ENCODE data around the gene AOAH. TPM values are rescaled to one million over a fixed set of nuclear protein-coding genes. Genes with fewer than 3 reads are reported as not detected.

Gene AOAH
- total RNA-seq, 1 experiment from 2014 or later = not detected

DNA sequence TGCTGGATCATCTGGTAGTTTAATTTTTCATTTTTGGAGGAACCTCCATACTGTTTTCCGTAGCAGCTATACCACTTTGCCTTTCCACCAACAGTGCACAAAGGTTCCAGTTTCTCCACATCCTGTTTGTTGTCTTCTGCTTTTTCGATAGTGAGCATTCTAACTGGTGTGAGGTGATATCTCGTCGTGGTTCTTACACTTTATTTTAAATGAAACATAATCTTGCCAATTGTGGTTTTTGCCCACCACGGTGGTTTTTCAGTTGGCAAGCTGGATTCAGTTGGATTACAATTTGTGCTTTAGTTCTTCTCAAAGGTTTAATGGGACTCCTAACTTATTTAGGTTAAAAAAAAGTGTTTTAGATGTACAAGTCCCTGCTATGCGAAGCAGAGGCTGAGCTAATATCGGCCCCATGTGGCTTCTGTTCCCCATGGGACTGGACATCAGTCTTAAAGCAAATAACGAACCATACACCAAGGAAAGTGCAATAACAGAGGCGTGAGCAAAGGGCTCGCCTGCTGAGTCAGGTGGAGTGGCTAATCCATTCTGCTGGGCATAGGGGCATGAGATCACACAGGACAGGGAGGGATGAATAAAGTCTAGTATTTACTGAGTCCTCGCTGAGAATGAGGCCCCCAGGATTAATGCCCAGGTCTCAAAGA is 153.6 kb downstream of the AOAH start:
- no peaks in the 10 kb centered on the region for H3K9me3 ChIP-seq (ENCODE audit: low read depth, low read length, poor library complexity, severe bottlenecking)
- ChIA-PET POLR2A (ENCODE audit: low non-redundant PET) (no interaction called here), CTCF (no interaction called here)
- no TSS peak for BruUV-seq (replicated peaks)
- H3K27me3 ChIP-seq (replicated peaks; ENCODE audit: insufficient read depth, low read depth, low read length, poor library complexity) = peaks cover 3% of the 10 kb centered on the region
- H3K27ac ChIP-seq (ENCODE audit: low read depth, low read length, poor library complexity, severe bottlenecking) = no peak overlapping the region
- no peak overlapping the region for H3K4me3 ChIP-seq (ENCODE audit: low read depth, low read length, poor library complexity, severe bottlenecking)
- TF ChIP-seq, protein P1, sequence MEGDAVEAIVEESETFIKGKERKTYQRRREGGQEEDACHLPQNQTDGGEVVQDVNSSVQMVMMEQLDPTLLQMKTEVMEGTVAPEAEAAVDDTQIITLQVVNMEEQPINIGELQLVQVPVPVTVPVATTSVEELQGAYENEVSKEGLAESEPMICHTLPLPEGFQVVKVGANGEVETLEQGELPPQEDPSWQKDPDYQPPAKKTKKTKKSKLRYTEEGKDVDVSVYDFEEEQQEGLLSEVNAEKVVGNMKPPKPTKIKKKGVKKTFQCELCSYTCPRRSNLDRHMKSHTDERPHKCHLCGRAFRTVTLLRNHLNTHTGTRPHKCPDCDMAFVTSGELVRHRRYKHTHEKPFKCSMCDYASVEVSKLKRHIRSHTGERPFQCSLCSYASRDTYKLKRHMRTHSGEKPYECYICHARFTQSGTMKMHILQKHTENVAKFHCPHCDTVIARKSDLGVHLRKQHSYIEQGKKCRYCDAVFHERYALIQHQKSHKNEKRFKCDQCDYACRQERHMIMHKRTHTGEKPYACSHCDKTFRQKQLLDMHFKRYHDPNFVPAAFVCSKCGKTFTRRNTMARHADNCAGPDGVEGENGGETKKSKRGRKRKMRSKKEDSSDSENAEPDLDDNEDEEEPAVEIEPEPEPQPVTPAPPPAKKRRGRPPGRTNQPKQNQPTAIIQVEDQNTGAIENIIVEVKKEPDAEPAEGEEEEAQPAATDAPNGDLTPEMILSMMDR (conservative IDR thresholded peaks at IDR 0.05; ENCODE audit: low read depth, low read length) = no peak
- no peak for TF ChIP-seq EZH2 (IDR thresholded peaks at IDR 0.05; ENCODE audit: borderline replicate concordance, low read depth, low read length, poor library complexity, severe bottlenecking)
- H3K4me1 ChIP-seq (ENCODE audit: insufficient read depth, low read length, poor library complexity, severe bottlenecking) = no peaks in the 10 kb centered on the region
- no peaks in the 10 kb centered on the region for H3K36me3 ChIP-seq (ENCODE audit: insufficient read depth, low read length, poor library complexity, severe bottlenecking)
- intact Hi-C loops (cut with micrococcal nuclease; ENCODE audit: unreplicated experiment) = no loop called here
- no peak for DNase-seq (ENCODE audit: low spot score)

DNA sequence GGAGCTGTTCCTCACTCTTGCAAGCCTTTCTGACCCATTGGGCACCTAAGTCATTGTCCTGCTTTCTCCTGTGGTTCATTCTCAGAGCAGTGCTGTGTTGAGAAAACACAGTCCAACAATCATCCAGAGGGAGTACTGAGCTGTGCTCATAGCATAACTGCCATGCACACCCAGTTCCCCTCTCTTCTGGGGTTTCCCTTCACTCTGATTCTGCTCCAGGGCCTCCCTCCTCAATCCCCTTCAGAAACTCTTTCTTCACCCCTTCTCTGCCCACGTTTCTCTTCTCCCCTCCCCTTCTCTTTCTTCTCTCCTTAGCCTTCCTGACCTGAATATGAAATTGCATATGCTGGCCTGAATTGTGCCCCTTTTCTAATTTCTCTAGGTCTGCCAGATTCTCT is 155.8 kb downstream of the AOAH start:
- H3K4me3 ChIP-seq (ENCODE audit: low read depth, low read length, poor library complexity, severe bottlenecking) = no peak overlapping the region
- H3K27ac ChIP-seq (ENCODE audit: low read depth, low read length, poor library complexity, severe bottlenecking) = no peak overlapping the region
- CTCF ChIA-PET = no interaction called here
- peaks cover 19% of the 10 kb centered on the region for H3K27me3 ChIP-seq (replicated peaks; ENCODE audit: insufficient read depth, low read depth, low read length, poor library complexity)
- intact Hi-C loops (cut with micrococcal nuclease; ENCODE audit: unreplicated experiment) = no loop called here
- TF ChIP-seq, protein P1 (conservative IDR thresholded peaks at IDR 0.05; ENCODE audit: low read depth, low read length) = no peak
- no peak for TF ChIP-seq EZH2 (IDR thresholded peaks at IDR 0.05; ENCODE audit: borderline replicate concordance, low read depth, low read length, poor library complexity, severe bottlenecking)
- no peak for DNase-seq (ENCODE audit: low spot score)
- POLR2A ChIA-PET (ENCODE audit: low non-redundant PET) = no interaction called here
- BruUV-seq (replicated peaks) = no TSS peak
- H3K4me1 ChIP-seq (ENCODE audit: insufficient read depth, low read length, poor library complexity, severe bottlenecking) = no peaks in the 10 kb centered on the region
- no peaks in the 10 kb centered on the region for H3K9me3 ChIP-seq (ENCODE audit: low read depth, low read length, poor library complexity, severe bottlenecking)
- H3K36me3 ChIP-seq (ENCODE audit: insufficient read depth, low read length, poor library complexity, severe bottlenecking) = no peaks in the 10 kb centered on the region

DNA sequence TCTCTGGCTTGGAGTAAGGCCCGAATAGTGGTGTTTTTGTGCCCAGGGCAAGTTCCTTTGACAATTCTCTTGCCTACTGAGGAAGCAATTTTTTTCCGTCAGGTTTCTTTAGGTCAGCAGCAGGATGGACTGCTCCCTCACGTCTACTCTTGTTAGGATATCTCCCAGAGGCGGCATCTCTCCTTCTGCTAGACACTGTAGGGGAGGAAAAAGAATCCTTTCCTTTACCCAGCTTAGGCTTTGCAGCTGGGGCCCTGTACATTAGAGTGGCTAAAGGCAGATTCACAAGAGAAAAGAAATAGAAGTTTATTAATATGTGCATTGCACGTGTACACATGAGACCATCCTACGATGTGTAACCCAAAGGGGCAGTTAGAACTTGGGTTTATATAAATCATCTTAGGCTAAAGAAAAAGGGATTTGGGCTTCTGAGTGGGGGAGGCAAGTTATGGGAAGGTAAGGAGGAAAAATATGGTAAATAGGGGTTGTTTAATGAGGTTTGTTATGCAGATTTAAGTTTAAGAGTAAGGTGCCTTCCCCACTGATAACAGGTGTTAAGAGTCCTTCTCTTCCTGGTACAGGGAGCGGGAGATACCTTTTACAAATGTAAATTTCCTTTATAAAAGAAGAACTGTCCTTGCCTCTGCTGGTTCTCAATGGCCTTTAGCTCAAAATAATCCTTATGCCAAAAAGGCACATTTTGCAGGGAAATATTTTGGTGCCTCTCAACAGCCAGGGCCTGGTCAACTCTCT is 156.4 kb downstream of the AOAH start:
- H3K27me3 ChIP-seq (replicated peaks; ENCODE audit: insufficient read depth, low read depth, low read length, poor library complexity) = peaks cover 19% of the 10 kb centered on the region
- TF ChIP-seq, protein P1 (conservative IDR thresholded peaks at IDR 0.05; ENCODE audit: low read depth, low read length) = no peak
- TF ChIP-seq EZH2 (IDR thresholded peaks at IDR 0.05; ENCODE audit: borderline replicate concordance, low read depth, low read length, poor library complexity, severe bottlenecking) = no peak
- POLR2A ChIA-PET (ENCODE audit: low non-redundant PET) = no interaction called here
- H3K4me1 ChIP-seq (ENCODE audit: insufficient read depth, low read length, poor library complexity, severe bottlenecking) = no peaks in the 10 kb centered on the region
- no peak overlapping the region for H3K4me3 ChIP-seq (ENCODE audit: low read depth, low read length, poor library complexity, severe bottlenecking)
- H3K9me3 ChIP-seq (ENCODE audit: low read depth, low read length, poor library complexity, severe bottlenecking) = no peaks in the 10 kb centered on the region
- CTCF ChIA-PET = no interaction called here
- BruUV-seq (replicated peaks) = no TSS peak
- no peak overlapping the region for H3K27ac ChIP-seq (ENCODE audit: low read depth, low read length, poor library complexity, severe bottlenecking)
- intact Hi-C loops (cut with micrococcal nuclease; ENCODE audit: unreplicated experiment) = no loop called here
- no peaks in the 10 kb centered on the region for H3K36me3 ChIP-seq (ENCODE audit: insufficient read depth, low read length, poor library complexity, severe bottlenecking)
- no peak for DNase-seq (ENCODE audit: low spot score)
